Natural killer cell (primary cell): Measurements from ENCODE around the gene TMX1. TPM values are rescaled to one million over a fixed set of nuclear protein-coding genes. Genes with fewer than 3 reads are reported as not detected.
"Not testable (repeated sequence)": the region's sequence is repeated elsewhere in the genome, so short reads cannot be mapped to it uniquely, and the experiment has no call there.

Experiments
- ATAC-seq, 3 donors: fragments of 150-1000 bp in 2 of 3; fragments of 200-7000 bp in 1 of 3; cut with Tn5 transposase; 1 replicate in 1 of 3; 2 replicates in 2 of 3; pipeline ENCODE4 v1.10.0; 2021; ENCODE audit warnings: mild to moderate bottlenecking in 2 of 3, moderate library complexity in 2 of 3
- DNase-seq, 2 donors: peaks; one replicate each; pipeline versions ENCODE4 v3.0.0 to v3.0.0-alpha.2; 2013 to 2021; ENCODE audit warnings: mixed read lengths in 1 of 2
- H3K27ac ChIP-seq: one replicate; pipeline ENCODE4 v1.5.1; 2013; ENCODE audit warnings: mild to moderate bottlenecking, low read length
- H3K27me3 ChIP-seq: one replicate; pipeline ENCODE4 v1.6.1; 2013; ENCODE audit warnings: low read length; ENCODE audit not compliant: control insufficient read depth, insufficient read depth
- H3K36me3 ChIP-seq: one replicate; pipeline ENCODE4 v1.6.1; 2013; ENCODE audit warnings: low read length; ENCODE audit not compliant: control insufficient read depth, insufficient read depth
- H3K4me1 ChIP-seq: one replicate; pipeline ENCODE4 v1.6.1; 2013; ENCODE audit warnings: low read length; ENCODE audit not compliant: control insufficient read depth, insufficient read depth
- H3K4me3 ChIP-seq: one replicate; pipeline ENCODE4 v1.5.1; 2013; ENCODE audit warnings: low read length
- H3K9me3 ChIP-seq: one replicate; pipeline ENCODE4 v1.6.1; 2013; ENCODE audit warnings: low read length; ENCODE audit not compliant: control insufficient read depth, insufficient read depth
- H3K27ac Mint-ChIP-seq, 2 donors: one replicate each; pipeline ENCODE4 v1.8.0; 2022; ENCODE audit warnings: mild to moderate bottlenecking in 2 of 2, mixed read lengths in 2 of 2, moderate library complexity in 1 of 2
- H3K27me3 Mint-ChIP-seq, 2 donors: one replicate each; pipeline ENCODE4 v1.8.0; 2022; ENCODE audit warnings: low read depth in 2 of 2, mixed read lengths in 2 of 2
- H3K36me3 Mint-ChIP-seq: one replicate; pipeline ENCODE4 v1.8.0; 2022; ENCODE audit warnings: mixed read lengths
- H3K4me1 Mint-ChIP-seq, 2 donors: one replicate each; pipeline ENCODE4 v1.8.0; 2022; ENCODE audit warnings: mixed read lengths in 2 of 2
- H3K4me3 Mint-ChIP-seq: one replicate; pipeline ENCODE4 v1.8.0; 2022; ENCODE audit warnings: mild to moderate bottlenecking, moderate library complexity, mixed read lengths
- H3K9me3 Mint-ChIP-seq, 2 donors: one replicate each; pipeline ENCODE4 v1.8.0; 2022; ENCODE audit warnings: mixed read lengths in 2 of 2
- WGBS: methylation state at CpG from one replicate; pipeline ENCODE4 v1.1.7; 2013; ENCODE audit warnings: missing lambda C conversion rate; ENCODE audit not compliant: insufficient coverage; 5-methylcytosine and 5-hydroxymethylcytosine counted together
- intact Hi-C: fragments of 100-400 bp; cut with micrococcal nuclease; formaldehyde crosslinking; loops from one replicate; pipeline ENCODE4 v1.14.2; 2022
- total RNA-seq, 4 donors: library from RNA; stranded (reverse); fragments of 120-200 nt in 1 of 4; gene quantifications; one replicate each; pipeline versions ENCODE4 v1.2.3 to v1.2.4, GENCODE V29; 2013 to 2022
- TF ChIP-seq, protein P1 (sequence below): fragments of 200-600 bp; IDR thresholded peaks from one replicate; pipeline ENCODE4 v1.8.0; 2022; ENCODE audit warnings: antibody characterized with exemption

The TMX1 gene
- total RNA-seq, 3 donors from 2014 or later (not counting 1 experiment from before 2014, with no cell fraction given) = 17.4 to 27.4 (median 25.8) TPM

- no peaks in the 10 kb centered on the region for H3K36me3 Mint-ChIP-seq
- intact Hi-C loops = no loop called here
- H3K4me3 Mint-ChIP-seq = no peak overlapping the region
- H3K27me3 ChIP-seq = no peaks in the 10 kb centered on the region
- TF ChIP-seq, protein P1, sequence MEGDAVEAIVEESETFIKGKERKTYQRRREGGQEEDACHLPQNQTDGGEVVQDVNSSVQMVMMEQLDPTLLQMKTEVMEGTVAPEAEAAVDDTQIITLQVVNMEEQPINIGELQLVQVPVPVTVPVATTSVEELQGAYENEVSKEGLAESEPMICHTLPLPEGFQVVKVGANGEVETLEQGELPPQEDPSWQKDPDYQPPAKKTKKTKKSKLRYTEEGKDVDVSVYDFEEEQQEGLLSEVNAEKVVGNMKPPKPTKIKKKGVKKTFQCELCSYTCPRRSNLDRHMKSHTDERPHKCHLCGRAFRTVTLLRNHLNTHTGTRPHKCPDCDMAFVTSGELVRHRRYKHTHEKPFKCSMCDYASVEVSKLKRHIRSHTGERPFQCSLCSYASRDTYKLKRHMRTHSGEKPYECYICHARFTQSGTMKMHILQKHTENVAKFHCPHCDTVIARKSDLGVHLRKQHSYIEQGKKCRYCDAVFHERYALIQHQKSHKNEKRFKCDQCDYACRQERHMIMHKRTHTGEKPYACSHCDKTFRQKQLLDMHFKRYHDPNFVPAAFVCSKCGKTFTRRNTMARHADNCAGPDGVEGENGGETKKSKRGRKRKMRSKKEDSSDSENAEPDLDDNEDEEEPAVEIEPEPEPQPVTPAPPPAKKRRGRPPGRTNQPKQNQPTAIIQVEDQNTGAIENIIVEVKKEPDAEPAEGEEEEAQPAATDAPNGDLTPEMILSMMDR = no peak
- H3K9me3 Mint-ChIP-seq = no peaks in the 10 kb centered on the region
- H3K36me3 ChIP-seq = no peaks in the 10 kb centered on the region
- DNase-seq (no peak), ATAC-seq (no peak)
- H3K27ac ChIP-seq = no peak overlapping the region
- no peak overlapping the region for H3K4me3 ChIP-seq
- H3K27me3 Mint-ChIP-seq = peaks cover 0 to 8% of the 10 kb centered on the region in 2 donors
- no peaks in the 10 kb centered on the region for H3K4me1 ChIP-seq
- H3K9me3 ChIP-seq = no peaks in the 10 kb centered on the region
- 67% methylated on average over 1 of the region's 1 CpG for WGBS
- H3K27ac Mint-ChIP-seq = no peak overlapping the region
- H3K4me1 Mint-ChIP-seq = no peaks in the 10 kb centered on the region
These were observed 23.4 kb upstream of the TMX1 start for GRCh38 chr14:51216602-51217001.

DNA sequence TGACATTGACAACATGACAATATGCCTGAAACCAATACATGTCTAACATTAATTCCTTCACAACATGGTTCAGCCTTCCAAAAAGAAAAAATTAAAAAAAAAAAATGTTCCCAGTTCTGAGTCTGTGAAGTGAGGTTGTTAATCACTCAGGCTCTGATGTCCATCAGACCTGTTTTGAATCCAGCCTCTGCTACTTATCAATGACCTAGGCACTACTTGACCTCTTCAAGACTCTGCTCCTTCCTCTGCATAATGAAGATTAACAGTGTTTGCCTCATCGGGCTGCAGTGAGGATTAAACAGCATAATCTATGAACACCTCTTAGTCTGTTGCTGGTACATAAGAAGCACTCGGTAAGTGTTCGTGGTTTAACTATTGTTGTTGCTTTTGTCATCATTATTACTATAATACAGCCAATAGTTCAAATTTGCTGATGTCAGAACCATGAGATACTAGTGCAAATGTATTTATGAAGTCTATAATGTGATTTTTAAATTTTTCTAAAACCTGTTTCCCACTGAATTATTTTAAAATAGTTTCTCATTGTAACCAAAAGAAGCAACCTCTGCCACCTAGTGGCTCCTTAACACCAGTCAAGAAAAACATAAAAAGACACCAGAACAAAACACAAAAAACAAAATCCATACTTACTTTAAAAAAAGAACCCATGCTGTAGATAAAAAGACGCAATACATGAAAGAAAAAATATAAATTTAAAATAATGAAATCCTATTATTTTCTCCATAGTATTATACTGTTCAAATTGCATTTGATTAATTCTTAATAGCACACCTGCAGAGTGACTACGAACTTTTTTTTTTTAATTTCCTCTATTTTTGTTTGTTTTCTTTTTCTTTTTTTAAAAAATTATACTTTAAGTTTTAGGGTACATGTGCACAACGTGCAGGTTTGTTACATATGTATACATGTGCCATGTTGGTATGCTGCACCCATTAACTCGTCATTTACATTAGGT lies 20.3 kb upstream of the TMX1 start:
- no peaks in the 10 kb centered on the region for H3K9me3 Mint-ChIP-seq
- intact Hi-C loops = no loop called here
- no peak overlapping the region for H3K27ac ChIP-seq
- ATAC-seq (no peak), DNase-seq (no peak)
- no CpG with 5 or more reads among the region's 7 CpGs for WGBS
- no peaks in the 10 kb centered on the region for H3K27me3 ChIP-seq
- no peak overlapping the region for H3K4me3 Mint-ChIP-seq
- no peak overlapping the region for H3K4me3 ChIP-seq
- H3K4me1 Mint-ChIP-seq = no peaks in the 10 kb centered on the region
- H3K27ac Mint-ChIP-seq = no peak overlapping the region
- peaks cover 6% of the 10 kb centered on the region for H3K9me3 ChIP-seq
- peaks cover 0 to 8% of the 10 kb centered on the region in 2 donors for H3K27me3 Mint-ChIP-seq
- TF ChIP-seq, protein P1 = no peak
- H3K4me1 ChIP-seq = no peaks in the 10 kb centered on the region
- H3K36me3 ChIP-seq = no peaks in the 10 kb centered on the region
- H3K36me3 Mint-ChIP-seq = no peaks in the 10 kb centered on the region

DNA sequence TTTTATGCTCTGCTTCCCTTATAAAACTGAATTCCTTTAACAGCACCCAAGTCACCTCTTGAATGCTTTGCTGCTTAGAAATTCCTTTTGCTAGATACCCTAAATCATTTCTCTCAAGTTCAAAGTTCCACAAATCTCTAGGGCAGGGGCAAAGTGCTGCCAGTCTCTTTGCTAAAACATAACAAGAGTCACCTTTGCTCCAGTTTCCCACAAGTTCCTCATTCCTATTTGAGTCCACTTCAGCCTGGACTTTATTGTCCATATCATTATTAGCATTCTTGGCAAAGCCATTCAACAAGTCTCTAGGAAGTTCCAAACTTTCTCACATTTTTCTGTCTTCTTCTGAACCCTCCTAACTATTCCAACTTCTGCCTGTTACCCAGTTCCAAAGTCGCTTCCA lies 16.6 kb upstream of the TMX1 start:
- H3K27ac ChIP-seq, H3K9me3 ChIP-seq, H3K27me3 Mint-ChIP-seq, H3K36me3 Mint-ChIP-seq, H3K9me3 Mint-ChIP-seq, ATAC-seq, H3K27ac Mint-ChIP-seq, H3K4me3 Mint-ChIP-seq, H3K36me3 ChIP-seq, H3K4me1 Mint-ChIP-seq, H3K4me1 ChIP-seq, H3K4me3 ChIP-seq, intact Hi-C loops, DNase-seq, H3K27me3 ChIP-seq: not testable (repeated sequence)
- 89% methylated on average over 1 of the region's 1 CpG for WGBS

- intact Hi-C loops = no loop called here
- no peak for DNase-seq
- Mint-ChIP-seq H3K36me3 (peaks cover 7% of the 10 kb centered on the region), H3K4me1 (no peaks in the 10 kb centered on the region), H3K9me3 (no peaks in the 10 kb centered on the region), H3K27ac (no peak overlapping the region), H3K4me3 (no peak overlapping the region), H3K27me3 (no peaks in the 10 kb centered on the region)
- Histone ChIP-seq H3K4me3 (no peak overlapping the region), H3K9me3 (peaks cover 6% of the 10 kb centered on the region), H3K36me3 (no peaks in the 10 kb centered on the region), H3K27ac (no peak overlapping the region), H3K27me3 (no peaks in the 10 kb centered on the region), H3K4me1 (no peaks in the 10 kb centered on the region)
- no peak for ATAC-seq
- no CpG with 5 or more reads among the region's 1 CpG for WGBS
- TF ChIP-seq, protein P1 = no peak
These were observed 15.5 kb upstream of the TMX1 start for GRCh38 chr14:51224551-51224950.
